OCI-LY1 (cell line): ENCODE data around the gene ARHGAP21.

Source experiments
- H2AFZ ChIP-seq: fragments of 200-600 bp; sonication (generic), shearing (Covaris generic); 2 replicates; pipeline ENCODE4 v1.6.0; 2014; ENCODE audit warnings: antibody characterized with exemption, mild to moderate bottlenecking, low read length
- H3F3A ChIP-seq: fragments of 200-600 bp; sonication (generic), shearing (Covaris generic); 2 replicates; pipeline ENCODE4 v1.6.0; 2014; ENCODE audit warnings: mild to moderate bottlenecking, antibody characterized with exemption, low read length, moderate library complexity; ENCODE audit not compliant: insufficient read depth
- H3K27ac ChIP-seq: fragments of 200-600 bp; sonication (generic); 2 replicates; pipeline ENCODE4 v1.5.1; 2014; ENCODE audit warnings: low read length, mixed run types, mild to moderate bottlenecking, low read depth; ENCODE audit not compliant: poor library complexity, severe bottlenecking
- H3K27me3 ChIP-seq: fragments of 200-600 bp; sonication (generic); 2 replicates; pipeline ENCODE4 v1.6.0; 2014; ENCODE audit warnings: antibody characterized with exemption, mild to moderate bottlenecking, low read length, moderate library complexity; ENCODE audit not compliant: insufficient read depth
- H3K36me3 ChIP-seq: fragments of 200-600 bp; sonication (generic); 2 replicates; pipeline ENCODE4 v1.6.1; 2014; ENCODE audit warnings: mild to moderate bottlenecking, antibody characterized with exemption, low read length, moderate library complexity, mixed read lengths; ENCODE audit not compliant: insufficient read depth
- H3K4me1 ChIP-seq: fragments of 200-600 bp; sonication (generic); 2 replicates; pipeline ENCODE4 v1.5.1; 2014; ENCODE audit warnings: mild to moderate bottlenecking, low read length, moderate library complexity; ENCODE audit not compliant: insufficient read depth, severe bottlenecking
- H3K4me2 ChIP-seq: fragments of 200-600 bp; sonication (generic), shearing (Covaris generic); 2 replicates; pipeline ENCODE4 v1.6.1; 2014; ENCODE audit warnings: low read length
- H3K4me3 ChIP-seq: fragments of 200-600 bp; sonication (generic); 2 replicates; pipeline ENCODE4 v1.5.1; 2014; ENCODE audit warnings: low read length, low read depth, mild to moderate bottlenecking, mixed read lengths; ENCODE audit not compliant: poor library complexity, severe bottlenecking
- H3K79me2 ChIP-seq: fragments of 200-600 bp; shearing (Covaris generic); 2 replicates; pipeline ENCODE4 v1.6.1; 2016; ENCODE audit warnings: mixed run types, low read length, mixed read lengths; ENCODE audit not compliant: insufficient read depth
- H3K9ac ChIP-seq: fragments of 200-600 bp; sonication (generic), shearing (Covaris generic); 2 replicates; pipeline ENCODE4 v1.6.1; 2014; ENCODE audit warnings: mild to moderate bottlenecking, low read length, mixed read lengths
- H3K9me2 ChIP-seq: fragments of 200-600 bp; sonication (generic), shearing (Covaris generic); 2 replicates; pipeline ENCODE4 v1.6.1; 2014; ENCODE audit warnings: low read depth, mild to moderate bottlenecking, low read length, mixed read lengths
- H3K9me3 ChIP-seq: fragments of 200-600 bp; shearing (Covaris generic); 2 replicates; pipeline ENCODE4 v1.6.1; 2014; ENCODE audit warnings: low read length, mixed read lengths
- H4K20me1 ChIP-seq: fragments of 200-600 bp; sonication (generic), shearing (Covaris generic); 2 replicates; pipeline ENCODE4 v1.6.0; 2016; ENCODE audit warnings: mild to moderate bottlenecking, low read length; ENCODE audit not compliant: insufficient read depth
- EZH2 ChIP-seq: fragments of 200-600 bp; sonication (generic), shearing (Covaris generic); IDR thresholded peaks from 2 replicates; pipeline ENCODE4 v1.8.0; 2017; ENCODE audit warnings: borderline replicate concordance, mixed run types, mild to moderate bottlenecking, antibody characterized with exemption, low read length, moderate library complexity, mixed read lengths
- TF ChIP-seq, protein P1 (sequence below): fragments of 200-600 bp; sonication (generic), shearing (Covaris generic); IDR thresholded peaks from 2 replicates; pipeline ENCODE4 v1.5.1; 2017; ENCODE audit warnings: mild to moderate bottlenecking, antibody characterized with exemption, low read length, moderate library complexity, mixed read lengths

ARHGAP21 gene

DNA sequence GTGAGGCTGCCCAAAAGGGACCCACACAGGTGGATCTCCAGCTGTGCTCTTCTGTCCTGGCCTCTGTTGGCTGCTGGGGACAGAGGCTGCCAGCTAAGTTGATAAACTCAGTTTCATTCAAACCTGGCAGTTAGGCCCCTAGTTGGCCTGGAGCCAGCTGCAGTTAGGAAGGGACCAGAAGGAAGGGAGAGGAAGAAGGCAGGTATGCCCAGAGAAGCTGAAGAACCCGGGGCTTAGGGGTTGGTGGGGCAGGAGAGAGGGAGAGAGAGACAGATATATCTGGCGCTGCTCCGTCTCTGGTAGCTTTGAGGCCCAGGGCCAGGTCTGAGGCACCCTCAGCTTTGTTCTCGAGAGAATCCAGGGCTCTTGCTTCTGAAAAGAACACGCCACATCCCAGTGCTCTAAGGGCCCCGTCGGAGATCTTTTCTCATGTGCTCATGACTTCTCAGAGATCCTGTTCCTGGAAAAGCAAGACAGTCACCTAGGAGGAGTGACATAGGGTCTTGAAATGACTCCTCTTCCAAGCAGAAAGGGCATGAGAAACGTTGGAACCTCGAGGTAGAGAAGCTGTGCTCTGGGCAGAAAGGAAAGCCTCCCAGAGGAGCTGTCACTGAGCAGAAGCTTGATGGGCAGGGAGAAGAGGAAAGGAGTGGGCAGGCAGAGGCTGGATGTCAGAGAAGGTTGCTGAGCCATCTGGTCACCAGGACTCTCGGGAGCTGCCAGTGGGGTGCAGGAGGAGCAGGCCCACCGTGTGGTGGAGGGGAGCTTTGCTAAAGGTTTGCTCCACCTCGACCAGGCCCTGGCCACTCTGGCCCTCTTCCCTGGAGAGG, 153.6 kb downstream of the ARHGAP21 start:
- Histone ChIP-seq H3K4me3 (no peak overlapping the region), H3K4me1 (no peaks in the 10 kb centered on the region), H3K4me2 (no peak overlapping the region), H3K9me2 (no peaks in the 10 kb centered on the region), H3K9me3 (no peaks in the 10 kb centered on the region), H3K36me3 (no peaks in the 10 kb centered on the region), H3K9ac (no peak overlapping the region), H3K27me3 (no peaks in the 10 kb centered on the region), H4K20me1 (no peaks in the 10 kb centered on the region), H3K79me2 (no peaks in the 10 kb centered on the region), H3K27ac (no peak overlapping the region), H3F3A (no peaks in the 10 kb centered on the region), H2AFZ (no peak overlapping the region)
- TF ChIP-seq, protein P1, sequence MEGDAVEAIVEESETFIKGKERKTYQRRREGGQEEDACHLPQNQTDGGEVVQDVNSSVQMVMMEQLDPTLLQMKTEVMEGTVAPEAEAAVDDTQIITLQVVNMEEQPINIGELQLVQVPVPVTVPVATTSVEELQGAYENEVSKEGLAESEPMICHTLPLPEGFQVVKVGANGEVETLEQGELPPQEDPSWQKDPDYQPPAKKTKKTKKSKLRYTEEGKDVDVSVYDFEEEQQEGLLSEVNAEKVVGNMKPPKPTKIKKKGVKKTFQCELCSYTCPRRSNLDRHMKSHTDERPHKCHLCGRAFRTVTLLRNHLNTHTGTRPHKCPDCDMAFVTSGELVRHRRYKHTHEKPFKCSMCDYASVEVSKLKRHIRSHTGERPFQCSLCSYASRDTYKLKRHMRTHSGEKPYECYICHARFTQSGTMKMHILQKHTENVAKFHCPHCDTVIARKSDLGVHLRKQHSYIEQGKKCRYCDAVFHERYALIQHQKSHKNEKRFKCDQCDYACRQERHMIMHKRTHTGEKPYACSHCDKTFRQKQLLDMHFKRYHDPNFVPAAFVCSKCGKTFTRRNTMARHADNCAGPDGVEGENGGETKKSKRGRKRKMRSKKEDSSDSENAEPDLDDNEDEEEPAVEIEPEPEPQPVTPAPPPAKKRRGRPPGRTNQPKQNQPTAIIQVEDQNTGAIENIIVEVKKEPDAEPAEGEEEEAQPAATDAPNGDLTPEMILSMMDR: no peak
- no peak for TF ChIP-seq EZH2

DNA sequence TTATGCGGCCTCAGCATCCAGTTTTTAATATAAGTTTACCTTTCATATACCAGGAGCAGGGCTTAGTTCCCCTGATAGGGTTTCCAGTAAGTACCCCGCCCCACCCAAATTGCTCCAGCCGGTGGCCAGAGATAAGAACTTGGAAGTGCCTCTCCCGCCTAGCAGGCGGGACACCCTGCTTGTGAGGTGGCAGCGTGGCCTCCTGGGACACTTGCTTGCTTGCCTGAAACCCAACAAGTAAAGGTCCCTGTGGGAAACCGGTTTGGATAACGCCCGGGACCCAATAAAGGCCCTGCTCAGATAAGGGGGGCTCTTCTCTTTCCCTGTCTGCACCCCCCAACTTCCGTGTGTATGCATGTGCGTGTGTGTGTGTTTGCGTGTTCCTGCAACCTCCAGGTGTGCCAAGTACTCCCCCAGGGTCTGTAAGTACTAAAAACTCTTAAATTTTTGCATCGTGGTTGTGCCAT, 154.3 kb downstream of the ARHGAP21 start:
- no peak for TF ChIP-seq EZH2
- TF ChIP-seq, protein P1: no peak
- H3K27me3 ChIP-seq: no peaks in the 10 kb centered on the region
- no peaks in the 10 kb centered on the region for H3K9me2 ChIP-seq
- no peaks in the 10 kb centered on the region for H3F3A ChIP-seq
- H3K9me3 ChIP-seq: no peaks in the 10 kb centered on the region
- no peaks in the 10 kb centered on the region for H4K20me1 ChIP-seq
- no peak overlapping the region for H3K4me3 ChIP-seq
- no peak overlapping the region for H2AFZ ChIP-seq
- no peak overlapping the region for H3K4me2 ChIP-seq
- no peak overlapping the region for H3K9ac ChIP-seq
- H3K27ac ChIP-seq: no peak overlapping the region
- H3K79me2 ChIP-seq: no peaks in the 10 kb centered on the region
- H3K4me1 ChIP-seq: no peaks in the 10 kb centered on the region
- H3K36me3 ChIP-seq: no peaks in the 10 kb centered on the region

DNA sequence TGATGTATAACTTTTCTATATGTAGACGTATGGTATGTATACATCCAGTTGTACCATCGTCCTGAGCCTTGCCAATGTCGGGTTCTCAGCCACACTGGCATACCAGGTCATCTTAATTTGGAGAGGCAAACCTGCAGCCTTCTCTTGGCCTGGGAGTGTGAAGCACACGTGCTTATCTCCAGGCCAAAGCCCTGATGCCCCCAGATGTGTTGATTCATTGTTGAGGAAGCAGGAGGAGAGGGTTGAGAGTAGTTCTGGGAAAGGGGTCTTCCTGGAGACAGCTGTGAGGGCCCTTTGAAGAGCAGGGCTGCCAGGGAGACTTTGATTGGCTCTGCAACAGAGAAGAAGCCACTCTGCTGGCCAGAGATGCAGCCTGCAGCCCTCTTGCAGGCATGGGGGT, 155.6 kb downstream of the ARHGAP21 start:
- Histone ChIP-seq H4K20me1 (no peaks in the 10 kb centered on the region), H3K79me2 (no peaks in the 10 kb centered on the region), H3K27me3 (no peaks in the 10 kb centered on the region), H3F3A (no peaks in the 10 kb centered on the region), H3K9me2 (no peaks in the 10 kb centered on the region), H3K9me3 (no peaks in the 10 kb centered on the region), H3K9ac (no peak overlapping the region), H3K27ac (no peak overlapping the region), H3K36me3 (no peaks in the 10 kb centered on the region), H2AFZ (no peak overlapping the region), H3K4me1 (no peaks in the 10 kb centered on the region), H3K4me3 (no peak overlapping the region), H3K4me2 (no peak overlapping the region)
- TF ChIP-seq EZH2: no peak
- TF ChIP-seq, protein P1: no peak
